NCI-H1436 treated with DMSO at 0.1 percent for 48 hours (cell line): ENCODE measurements around the gene CRIP1.

Experiments used
- DNase-seq: peaks from one replicate; lab custom pipeline; 2025; lab: John Stamatoyannopoulos, UW

CRIP1 gene

DNA sequence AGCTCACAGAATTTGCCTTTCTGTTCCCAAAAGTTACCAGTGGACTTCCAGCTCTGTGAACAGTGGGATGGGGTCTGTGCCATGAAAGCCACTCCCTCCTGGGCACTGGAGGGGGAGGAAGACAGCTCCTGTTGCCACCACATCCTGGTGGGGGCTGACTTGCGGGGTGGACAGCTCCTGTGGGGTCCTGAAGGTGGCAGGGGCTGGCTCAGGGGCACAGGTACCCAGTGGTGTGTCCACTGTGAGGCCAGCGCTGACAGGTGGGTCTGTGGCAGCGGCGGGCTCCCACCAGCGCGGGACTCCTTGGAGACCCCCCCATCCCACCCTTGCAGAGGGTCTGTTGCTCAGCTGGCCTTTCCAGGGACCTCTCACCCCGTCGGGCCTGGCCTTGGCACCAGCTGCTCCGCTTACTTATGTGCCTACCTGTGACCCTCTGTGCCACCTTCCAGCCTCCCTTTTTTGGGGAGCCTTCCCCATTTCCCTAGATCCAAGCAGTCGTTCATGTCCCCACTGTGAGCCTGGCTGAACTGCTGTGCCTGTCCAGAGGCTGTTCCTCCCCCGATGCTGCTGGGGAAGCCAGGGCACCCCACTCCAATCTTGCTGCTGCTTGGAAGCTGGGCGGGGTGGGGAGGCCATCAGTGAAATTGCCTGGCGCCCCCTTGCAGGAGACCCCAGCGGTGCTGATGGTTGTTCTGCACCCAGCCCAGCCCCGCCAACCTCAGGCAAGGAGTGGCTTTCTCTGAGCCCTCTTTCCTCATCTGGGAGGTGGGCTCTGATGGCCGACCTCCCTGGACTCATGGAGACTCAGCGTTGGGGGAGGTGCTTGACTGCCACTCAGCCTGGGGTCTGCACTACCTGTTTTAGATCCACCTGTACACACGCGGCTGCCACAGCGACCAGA, 6.5 kb downstream of the CRIP1 start:
- DNase-seq, result no peak

DNA sequence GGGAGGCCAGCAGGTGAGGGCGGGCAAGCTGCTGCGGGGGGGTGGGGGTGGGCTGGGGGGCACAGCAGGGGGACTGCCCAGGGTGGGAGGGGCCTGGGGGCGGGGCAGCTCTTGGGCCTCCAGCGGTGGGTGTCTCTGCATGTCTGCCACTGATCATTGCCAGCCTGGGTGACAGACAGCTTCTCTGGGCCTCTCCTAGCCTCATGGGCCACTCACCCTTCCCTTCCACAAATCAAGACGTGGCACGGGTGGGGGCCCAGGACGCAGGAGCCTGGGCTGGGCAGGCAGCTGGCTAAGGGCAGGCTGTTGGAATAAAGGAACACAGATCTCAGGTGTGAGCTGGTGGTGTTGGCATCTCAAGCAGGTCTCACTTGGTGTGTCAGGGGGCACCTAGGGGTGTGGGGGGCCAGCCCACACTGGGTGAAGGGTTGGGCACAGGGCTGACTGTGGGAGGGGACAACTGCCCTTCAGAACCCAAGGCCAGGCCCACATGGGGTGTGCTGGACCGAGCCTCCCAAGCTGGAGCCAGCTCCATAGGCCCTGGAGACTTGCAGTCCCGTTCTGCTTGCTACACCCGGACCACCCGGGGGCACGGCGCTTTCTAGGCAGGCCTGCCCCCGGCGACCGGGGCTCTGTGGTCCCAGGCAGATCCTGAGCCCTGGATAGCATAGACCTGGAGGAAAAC, 7.4 kb downstream of the CRIP1 start:
- no peak for DNase-seq

DNA sequence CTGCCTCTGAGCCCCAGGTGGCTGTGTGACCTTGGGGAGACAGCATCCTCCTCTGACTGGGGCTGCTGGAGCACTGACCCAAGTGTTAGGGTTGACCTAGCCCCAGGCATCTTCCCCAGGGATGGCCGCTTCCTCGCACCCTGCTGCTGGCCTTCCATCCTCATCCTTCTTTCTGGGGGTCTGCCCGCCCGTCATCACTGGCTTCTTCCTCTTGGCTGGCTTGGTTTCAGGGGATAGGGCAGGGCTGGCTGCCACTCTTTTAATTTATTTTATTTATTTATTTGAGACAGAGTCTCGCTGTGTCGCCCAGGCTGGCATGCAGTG, 7.9 kb downstream of the CRIP1 start:
- no peak for DNase-seq

DNA sequence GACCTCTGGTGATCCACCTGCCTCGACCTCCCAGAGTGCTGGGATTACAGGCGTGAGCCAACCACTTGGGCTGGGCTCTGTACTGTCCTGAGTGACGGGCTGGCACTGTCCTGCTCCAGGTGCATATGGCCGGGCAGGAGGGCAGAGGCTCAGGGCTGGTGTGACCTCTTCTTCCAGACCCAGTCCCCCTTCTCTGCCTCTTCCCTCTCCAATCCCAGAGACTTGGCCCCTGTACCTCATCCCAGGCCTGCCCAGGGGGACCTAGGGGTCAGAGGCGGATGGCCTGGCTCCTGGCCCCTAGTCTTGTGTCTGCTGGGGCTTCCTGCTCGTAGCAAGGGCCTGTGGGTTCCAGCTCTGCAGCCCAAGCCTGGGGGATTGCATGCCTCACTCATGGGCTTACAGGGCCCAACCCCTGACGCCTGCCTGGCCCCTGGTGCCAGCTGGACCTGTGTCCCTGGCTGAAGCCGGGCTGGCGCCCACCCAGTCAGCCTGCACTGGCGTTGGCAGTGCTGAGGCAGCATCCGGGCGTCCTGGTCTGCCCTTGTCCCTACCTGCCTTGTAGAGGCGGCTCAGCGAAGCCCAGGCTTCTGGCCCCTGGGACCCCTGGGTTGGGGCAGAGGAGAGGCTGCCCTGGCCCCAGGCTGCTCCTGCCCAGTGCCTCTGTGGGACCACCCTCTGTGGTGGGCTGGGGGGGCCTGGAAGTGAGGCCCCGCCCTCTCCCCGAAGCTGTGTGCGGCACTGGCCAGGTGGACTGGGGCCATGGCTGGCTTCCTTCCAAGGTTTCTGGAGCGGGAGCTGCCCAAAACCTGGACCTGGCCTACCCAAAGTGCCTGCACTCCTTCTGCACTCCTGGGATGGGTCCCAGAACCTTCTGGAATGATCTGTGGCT, 8.7 kb downstream of the CRIP1 start:
- DNase-seq, result no peak

DNA sequence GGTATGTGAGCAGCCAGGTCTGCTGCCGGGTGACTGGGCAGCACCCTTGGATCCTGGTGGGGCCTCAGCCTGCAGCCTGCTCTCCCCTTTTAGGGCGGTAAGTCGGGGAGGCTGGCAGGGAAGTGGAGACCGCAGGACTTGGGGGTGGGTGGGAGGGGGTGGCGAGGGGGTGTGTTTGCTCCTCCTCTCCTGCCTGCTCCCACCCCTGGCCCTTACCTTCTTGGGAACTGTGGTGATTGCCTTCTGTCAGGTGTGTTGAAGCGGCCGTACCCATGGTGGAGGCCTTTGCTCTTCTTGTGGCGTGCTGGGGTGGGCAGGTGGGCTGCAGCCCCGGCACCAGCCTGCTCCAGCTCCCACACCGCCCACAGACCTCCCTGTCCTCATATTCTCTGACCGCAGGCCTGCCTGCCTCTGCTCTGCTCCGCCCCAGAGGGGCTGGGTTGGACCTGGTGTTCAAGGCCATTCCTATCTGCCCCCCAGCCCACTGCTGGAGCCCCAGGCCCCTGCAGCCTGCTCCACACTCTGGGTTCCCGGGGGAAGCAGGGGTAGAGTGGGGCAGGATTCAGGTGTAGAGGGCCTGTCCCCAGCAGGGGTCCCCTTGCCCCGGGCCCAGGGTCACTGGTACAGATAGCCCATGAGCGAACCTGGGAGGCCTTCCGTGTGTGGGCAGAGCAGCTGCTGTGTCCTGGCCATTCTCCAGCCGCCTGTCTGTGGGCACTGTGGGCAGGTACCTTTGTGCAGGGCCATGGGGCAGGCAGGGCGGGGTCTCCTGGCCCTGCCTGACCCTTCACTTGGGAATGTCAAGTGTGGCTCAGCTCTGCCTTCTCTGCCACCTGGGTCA, 9.5 kb downstream of the CRIP1 start:
- no peak for DNase-seq

DNA sequence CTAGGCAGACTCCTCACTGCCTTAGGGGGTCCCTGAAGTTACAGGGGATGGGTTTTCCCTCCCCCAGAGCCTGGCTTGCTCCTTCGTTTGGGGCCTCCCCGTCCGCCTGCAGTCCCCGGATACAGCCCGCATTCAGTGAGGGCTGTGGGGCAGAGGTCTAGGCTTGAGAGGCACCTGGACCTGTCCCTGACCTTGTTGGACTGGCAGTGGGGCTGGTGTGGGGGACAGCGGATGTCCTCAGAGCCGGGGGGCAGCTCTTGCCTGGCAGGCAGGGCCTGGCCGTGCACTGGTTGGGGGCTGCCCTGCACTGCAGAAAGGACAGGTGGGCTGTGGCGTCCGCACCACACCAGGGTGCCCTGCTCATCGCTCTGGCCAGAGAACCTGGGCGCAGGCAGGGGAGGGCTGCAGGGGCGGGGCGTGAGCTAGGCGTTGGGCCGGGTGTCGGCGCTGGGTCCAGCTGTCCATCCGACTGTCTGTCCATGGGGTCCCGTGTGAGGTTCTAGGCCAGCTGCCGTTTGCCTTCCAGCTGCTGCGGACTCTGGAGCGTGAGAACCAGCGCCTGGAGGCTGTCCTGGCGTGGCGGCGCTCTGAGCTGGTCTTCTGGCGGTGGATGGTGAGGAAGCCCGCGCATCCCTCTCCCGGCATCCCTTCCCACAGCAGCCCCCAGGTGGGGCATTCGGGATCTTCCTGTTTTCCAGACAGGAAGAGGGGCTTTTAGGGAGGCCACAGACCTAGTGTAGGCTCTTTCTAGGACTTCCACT, 10.3 kb downstream of the CRIP1 start:
- DNase-seq, result no peak

DNA sequence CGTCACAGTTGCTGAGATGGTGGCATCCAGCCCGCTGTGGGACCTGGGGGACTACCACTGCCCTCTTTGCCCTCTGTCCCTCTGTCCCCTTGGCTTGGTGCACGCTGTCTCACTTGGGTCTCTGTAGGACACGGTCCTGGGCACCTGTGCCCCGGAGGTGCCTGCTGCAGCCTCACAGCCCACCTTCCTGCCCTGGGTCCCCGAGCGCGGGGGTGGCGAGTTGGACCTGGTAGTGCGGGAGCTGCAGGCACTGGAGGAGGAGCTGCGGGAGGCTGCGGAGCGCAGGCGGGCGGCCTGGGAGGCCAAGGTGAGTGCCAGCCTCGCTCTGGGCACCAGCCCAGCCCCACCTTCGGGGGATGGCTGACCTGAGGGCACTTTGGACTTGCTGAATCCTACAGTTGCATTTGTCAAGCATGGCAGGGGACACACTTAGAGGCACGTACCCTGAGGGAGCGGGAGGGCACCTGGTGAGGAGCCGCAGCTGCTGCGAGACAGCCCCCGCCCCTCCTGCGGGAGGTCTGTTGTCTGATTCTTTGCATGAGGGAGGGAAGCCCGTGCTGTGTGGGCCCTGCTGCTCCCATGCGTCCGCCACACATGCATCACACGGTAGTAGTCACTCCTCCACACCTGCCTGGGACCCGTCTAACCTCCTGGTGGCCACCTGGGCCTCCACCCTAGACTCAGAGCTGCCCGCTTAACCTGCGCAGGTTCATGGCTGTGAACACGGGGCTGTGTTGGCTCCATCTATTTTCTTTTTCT, 11.2 kb downstream of the CRIP1 start:
- no peak for DNase-seq

DNA sequence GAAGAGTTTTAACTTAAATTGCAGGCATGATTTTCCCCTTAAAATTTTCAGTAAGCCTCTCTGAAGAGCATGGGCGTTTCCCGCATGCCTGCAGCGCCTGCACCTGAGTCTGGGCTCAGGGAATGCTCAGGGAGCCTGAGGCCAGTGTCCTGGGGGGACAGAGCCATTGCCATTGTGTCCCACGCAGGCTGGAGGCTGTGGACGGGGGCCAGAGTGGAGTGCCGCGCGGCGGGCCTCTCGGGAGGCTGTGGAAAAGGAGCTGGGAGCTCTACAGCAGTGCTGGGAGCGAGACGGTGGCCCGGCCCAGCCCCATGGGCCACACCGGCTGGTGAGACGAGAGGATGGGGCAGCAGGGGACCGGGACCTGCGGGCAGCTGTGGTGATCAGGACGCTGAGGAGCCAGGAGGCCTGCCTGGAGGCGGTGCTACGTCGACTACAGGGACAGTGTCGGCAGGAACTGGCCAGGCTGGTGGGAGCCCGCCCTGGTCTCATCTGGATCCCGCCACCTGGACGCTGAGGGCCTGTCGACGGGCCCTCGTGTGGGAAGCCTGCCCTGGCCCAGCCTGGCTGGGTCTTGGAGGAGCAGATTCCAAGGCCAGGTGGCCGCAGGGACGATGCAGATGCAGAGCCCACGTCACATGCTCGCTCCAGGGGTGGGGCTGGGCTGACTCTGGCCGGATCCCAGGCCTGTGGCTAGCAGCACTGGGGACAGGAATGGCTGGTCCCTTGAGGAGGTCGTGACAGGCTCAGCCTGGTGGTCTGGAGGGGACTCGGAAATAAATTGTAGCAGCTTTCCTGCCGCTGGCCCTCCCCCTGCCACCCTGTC, 12.0 kb downstream of the CRIP1 start:
- DNase-seq, result no peak

DNA sequence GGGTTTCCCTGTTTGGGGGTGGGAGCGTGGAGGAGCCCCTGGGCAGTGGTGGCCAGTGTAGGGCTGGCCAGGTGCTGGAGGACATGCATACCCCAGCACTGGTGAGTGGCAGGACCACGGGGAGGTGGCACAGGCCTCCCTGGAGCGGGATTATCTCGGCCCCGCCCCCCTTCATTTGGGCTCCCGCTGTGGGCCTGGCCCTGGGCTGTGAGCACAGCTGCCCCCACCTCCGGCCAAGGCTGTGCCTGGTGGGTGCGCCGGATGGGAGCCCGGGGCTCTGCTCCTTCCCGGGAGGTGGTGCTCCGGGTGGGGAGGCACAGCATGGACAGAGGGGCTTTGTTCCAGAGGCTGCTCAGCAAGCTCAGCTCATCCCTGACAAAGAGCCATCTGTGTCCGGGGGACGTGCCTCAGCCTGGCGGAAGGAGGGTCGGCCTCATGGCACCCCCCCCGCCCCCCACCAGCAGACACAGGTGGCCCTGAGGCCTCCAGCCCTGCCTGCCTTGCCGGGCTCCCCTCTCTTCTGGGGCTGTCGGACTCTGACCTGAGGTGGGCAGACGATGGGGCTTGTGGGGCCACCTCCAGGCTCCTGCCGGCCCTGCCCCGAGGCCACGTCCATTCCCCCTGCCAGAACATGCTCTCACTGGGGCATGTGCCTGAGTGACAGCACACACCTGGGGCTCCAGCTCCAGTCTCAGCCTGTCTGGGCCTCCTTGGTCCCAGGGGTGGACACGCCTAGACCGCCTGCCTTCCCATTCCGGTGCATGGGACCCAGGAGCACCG, 12.8 kb downstream of the CRIP1 start:
- no peak for DNase-seq

DNA sequence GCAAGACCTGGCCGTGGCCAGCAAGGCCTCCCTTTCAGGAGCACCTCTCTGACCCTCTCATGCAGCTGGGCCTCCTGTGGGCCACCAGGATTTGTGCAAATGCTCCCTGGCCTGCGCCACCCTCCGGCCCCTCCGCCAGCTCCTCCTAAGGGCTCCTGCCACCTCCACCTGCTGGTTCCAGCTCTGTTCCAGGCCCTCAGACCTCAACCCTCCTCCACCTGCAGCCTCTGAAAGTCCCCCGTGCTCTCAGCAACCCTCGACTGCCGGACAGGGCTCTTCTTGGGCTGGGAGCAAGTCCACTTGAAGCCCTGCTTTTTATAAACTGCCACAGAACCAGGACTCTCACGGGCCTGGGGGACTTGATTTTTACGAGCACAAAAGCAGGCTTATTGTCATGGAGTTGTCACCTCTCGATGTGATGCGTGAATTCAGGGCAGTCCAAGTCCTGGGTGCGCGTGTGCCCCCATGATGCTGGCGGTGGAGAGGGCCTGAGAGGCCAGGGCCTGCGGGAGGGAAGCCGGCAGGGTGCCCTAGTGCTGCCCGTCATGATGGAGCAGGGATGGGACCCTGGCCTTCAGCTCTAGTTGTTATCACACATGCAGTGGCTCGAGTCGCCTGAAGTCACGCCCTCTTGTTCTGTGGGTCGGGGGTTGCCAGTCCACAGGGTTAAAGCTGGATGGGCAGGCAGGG, 13.5 kb downstream of the CRIP1 start:
- DNase-seq, result no peak

DNA sequence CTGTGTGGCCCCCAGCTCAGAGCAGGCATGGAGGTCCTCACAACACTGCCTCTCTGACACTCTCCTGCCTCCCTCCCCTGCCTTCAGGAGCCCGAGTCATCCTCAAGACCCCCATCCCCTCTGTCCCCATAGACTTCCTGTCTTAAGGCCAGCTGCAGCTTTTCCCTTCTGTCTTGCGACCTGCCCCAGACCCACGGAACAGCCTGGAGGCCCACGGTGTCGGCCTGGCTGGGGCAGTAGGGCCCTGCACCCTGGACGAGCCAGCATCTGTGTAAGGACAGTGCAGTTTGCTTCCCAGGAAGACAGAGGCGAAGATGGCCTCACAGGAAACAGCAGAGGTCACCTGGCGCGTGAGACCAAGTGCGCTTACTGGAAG, 14.0 kb downstream of the CRIP1 start:
- DNase-seq, result no peak

DNA sequence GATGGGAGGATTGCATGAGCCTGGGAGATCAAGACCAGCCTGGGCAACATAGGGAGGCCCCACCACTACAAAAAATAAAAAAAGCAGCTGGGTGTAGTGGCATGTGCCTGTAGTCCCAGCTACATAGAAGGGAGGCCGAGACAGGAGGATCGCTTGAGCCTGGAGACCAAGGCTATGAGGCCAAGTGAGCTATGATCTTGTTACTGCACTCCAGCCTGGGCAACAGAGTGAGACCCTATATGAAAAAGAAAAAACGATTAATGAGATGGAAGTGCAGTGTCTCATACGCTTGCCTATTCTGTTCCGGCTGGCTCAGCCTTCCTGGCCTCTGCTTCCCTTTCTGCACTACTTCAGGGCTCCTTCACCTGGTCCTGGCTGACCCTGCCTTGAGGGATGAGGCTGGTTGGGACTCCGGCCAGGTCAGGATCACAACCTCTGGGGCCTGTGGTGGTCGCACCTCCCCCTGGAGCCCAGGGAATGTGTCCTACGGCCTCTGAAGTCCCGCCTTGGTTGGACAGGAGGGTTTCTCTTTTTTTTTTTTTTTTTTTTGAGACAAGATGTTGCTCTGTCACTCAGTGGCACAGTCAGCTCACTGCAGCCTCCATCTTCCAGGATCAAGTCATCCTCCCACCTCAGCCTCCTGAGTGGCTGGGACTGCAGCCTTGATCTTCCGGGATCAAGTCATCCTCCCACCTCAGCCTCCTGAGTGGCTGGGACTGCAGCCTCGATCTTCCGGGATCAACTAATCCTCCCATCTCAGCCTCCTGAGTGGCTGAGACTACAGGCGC, 15.0 kb downstream of the CRIP1 start:
- no peak for DNase-seq

DNA sequence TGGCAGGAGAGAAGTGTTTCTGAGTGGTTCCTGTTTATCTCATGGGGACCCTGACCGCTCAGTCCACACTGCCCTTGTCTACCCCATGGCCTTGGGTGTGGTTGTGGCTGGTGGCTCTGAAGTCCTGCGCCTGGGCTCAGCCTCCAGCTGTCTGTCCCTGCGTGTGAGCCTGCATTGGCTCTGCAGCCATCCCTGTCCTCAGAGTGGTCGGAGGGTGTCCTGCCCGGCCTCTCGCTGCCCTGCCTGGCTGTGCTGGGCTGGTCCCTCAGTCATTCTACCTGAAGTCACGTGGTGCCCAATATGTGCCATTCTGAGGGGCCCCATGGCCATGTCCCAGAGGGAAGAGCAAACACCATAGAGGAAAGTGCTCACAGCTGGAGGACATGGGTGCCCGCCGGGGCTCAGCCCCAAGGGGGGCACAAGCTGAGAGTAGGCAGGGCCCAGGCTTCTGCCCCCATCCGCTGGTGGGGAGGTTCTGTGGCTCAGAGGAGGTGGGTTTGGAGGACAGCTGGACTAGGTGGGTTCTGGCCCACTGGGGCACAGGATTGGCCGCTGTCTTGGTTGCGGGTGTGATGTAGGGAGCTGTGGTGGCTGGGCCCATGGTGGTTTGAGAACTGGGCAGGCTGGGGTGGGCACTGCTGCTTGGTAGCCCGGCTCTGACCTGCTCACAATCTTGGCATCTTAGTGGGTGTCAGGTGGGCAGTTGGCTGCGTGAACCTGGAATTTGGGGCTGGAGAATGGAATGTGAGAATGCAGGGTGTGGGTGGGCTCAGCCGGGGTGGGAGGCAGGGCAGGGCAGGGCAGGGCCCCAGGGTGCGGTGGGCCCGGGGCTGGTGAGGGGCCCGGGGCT, 16.0 kb downstream of the CRIP1 start:
- DNase-seq, result no peak

DNA sequence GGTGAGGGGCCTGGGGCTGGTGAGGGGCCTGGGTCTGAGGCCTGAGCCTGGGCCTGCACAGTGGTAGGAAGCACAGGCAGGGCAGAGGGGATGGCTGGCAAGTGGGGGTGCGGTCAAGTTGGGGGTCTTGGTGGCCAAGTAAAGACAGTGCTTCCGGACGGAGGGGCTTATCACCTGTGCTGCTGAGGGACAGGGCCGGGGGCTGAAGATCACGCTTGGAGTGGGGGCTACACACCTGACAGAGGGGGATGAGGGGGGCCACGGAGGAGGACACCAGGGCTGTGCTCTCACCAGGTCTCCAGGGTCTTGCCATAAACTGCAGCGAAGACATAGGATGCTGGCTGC, 16.6 kb downstream of the CRIP1 start:
- no peak for DNase-seq

DNA sequence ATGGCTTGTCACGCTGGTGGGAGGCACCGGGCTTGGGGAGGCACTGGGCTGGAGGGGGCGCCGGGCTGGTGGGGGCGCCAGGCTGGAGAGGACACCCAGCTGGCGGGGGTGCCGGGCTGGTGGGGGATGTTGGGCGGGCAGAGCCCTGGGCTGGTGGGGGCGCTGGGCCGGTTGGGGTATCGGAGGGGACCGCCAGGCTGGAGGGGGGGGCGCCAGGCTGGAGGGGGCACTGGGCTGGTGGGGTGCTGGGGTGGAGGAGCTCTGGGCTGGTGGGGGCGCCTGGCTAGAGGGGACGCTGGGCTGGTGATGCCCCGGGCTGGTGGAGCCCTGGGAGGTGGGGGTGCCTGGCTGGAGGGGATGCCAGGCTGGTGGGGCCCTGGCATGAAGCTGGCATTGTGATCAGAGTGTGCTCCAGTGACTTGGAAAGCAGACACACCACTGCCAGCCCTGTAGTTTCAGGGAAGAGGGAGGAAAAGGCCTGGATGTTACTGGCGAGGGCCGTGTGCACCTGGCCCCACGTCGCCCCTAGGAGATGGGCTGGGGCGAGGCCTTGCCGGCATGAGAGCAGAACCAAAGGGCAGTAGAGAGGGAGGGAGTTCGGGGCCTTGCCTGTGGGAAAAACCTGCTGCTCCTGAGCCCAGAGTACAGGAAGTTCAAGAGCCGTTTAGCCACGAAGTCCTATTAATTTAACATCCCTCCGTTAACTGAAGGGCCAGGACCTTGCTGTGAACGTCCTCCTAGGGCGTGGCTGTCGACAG, 17.4 kb downstream of the CRIP1 start:
- DNase-seq, result no peak

DNA sequence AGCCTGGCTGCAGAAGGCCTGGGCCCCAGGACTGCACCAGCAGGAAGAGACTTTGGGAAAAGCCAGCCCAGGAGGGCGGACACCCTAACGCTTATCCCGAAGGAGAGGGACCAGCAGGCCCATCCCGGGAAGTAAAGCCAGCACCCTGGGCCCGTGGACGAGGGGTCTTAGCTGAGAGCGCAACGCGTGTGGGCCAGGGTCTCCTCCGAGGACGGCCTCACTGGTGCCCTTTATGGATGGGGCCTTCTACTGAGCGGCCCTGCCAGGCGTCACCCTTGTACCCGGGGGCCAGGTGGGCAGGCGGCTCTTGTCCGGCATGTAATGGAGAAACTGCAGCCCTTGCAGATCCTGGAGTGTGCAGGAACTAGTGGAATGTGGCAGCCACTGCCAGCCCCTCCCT, 18.4 kb downstream of the CRIP1 start:
- no peak for DNase-seq
